Epidermal melanocyte (primary cell): ENCODE results near the gene HCRTR1.

Source experiments
- DNase-seq: peaks from one replicate; pipeline ENCODE4 v3.0.0; 2011; ENCODE audit warnings: low spot score; ENCODE audit not compliant: insufficient read length

HCRTR1 gene

GRCh38 chr1:31648641-31649357, 31.3 kb downstream of the HCRTR1 start:
- no peak for DNase-seq

- no peak for DNase-seq
Measured at GRCh38 chr1:31650161-31651088, 32.9 kb downstream of the HCRTR1 start.

GRCh38 chr1:31651089-31651420, 33.6 kb downstream of the HCRTR1 start:
- DNase-seq: no peak

- DNase-seq: no peak
Measured at GRCh38 chr1:31651766-31652165, 34.3 kb downstream of the HCRTR1 start.

- no peak for DNase-seq
Measured at GRCh38 chr1:31652891-31653499, 35.5 kb downstream of the HCRTR1 start.

- no peak for DNase-seq
Measured at GRCh38 chr1:31653717-31654473, 36.4 kb downstream of the HCRTR1 start.

- DNase-seq: no peak
Measured at GRCh38 chr1:31654474-31654776, 36.9 kb downstream of the HCRTR1 start.

GRCh38 chr1:31655104-31655503, 37.6 kb downstream of the HCRTR1 start:
- no peak for DNase-seq

- DNase-seq: no peak
Measured at GRCh38 chr1:31655756-31656155, 38.3 kb downstream of the HCRTR1 start.

GRCh38 chr1:31657020-31657804, 39.7 kb downstream of the HCRTR1 start:
- DNase-seq: no peak

- DNase-seq: no peak
Measured at GRCh38 chr1:31657972-31658510, 40.6 kb downstream of the HCRTR1 start.

- DNase-seq: no peak
Measured at GRCh38 chr1:31658721-31659120, 41.2 kb downstream of the HCRTR1 start.

- DNase-seq: no peak
Measured at GRCh38 chr1:31659889-31660288, 42.4 kb downstream of the HCRTR1 start.

GRCh38 chr1:31660871-31661455, 43.5 kb downstream of the HCRTR1 start:
- no peak for DNase-seq

- DNase-seq: no peak
Measured at GRCh38 chr1:31661856-31662255, 44.4 kb downstream of the HCRTR1 start.

- no peak for DNase-seq
Measured at GRCh38 chr1:31662463-31662862, 45.0 kb downstream of the HCRTR1 start.

GRCh38 chr1:31663622-31664452, 46.3 kb downstream of the HCRTR1 start:
- peak; percentile 79 for DNase-seq

GRCh38 chr1:31664528-31664927, 47.0 kb downstream of the HCRTR1 start:
- no peak for DNase-seq

- no peak for DNase-seq
Measured at GRCh38 chr1:31665234-31665878, 47.9 kb downstream of the HCRTR1 start.
